ENCODE results near the gene ZFYVE28. TPM values are rescaled to one million over a fixed set of nuclear protein-coding genes. Genes with fewer than 3 reads are reported as not detected.

Gene ZFYVE28
- total RNA-seq, 2 donors from 2014 or later: 5.7 to 16.8 TPM

- intact Hi-C loops (cut with DNase I): loop anchor here (10.0 kb wide), 1 partner anchor 235 kb away; no protein-coding TSS in a partner anchor
- H3K4me1 ChIP-seq: no peaks in the 10 kb centered on the region
- no peaks in the 10 kb centered on the region for H3K36me3 ChIP-seq (replicated peaks in 1 of 2; ENCODE audit: insufficient read depth in 1 of 2, low read depth in 2 of 2)
- no peak overlapping the region for H3K4me3 ChIP-seq
- no peak overlapping the region for H3K27ac ChIP-seq
- no peaks in the 10 kb centered on the region for H3K27me3 ChIP-seq
- WGBS, 2 donors: 89 to 91% methylated on average over 20 to 27 of the region's 27 CpGs
- no peak for ATAC-seq
- H3K9me3 ChIP-seq: no peaks in the 10 kb centered on the region
- no peak for DNase-seq
- TF ChIP-seq POLR2A (IDR thresholded peaks at IDR 0.05) (no peak), CTCF (IDR thresholded peaks at IDR 0.05) (no peak)
Measured at GRCh38 chr4:2449511-2450392, 31.3 kb upstream of the ZFYVE28 start.

DNA sequence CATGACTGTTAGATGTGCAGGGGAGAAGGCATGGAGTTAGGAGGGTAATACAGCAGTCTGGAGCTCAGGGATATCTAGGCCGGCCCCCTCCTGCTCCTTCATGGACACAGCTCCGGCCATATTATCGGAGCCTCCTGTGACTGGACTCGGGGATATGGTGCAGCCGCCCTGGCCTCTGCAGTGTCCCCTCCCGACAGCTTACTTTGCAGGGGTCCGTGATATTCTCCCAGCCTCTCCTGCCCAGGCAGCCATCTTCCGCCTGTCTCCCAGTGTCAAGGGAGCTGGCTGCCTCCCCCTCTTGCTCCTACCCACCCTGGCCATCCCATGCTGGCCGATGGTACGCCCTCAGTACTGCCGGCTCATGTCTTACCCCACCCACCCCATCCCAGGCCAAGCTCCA is 30.6 kb upstream of the ZFYVE28 start:
- no peaks in the 10 kb centered on the region for H3K9me3 ChIP-seq
- WGBS, 2 donors: 85 to 92% methylated on average over 11 of the region's 11 CpGs
- ATAC-seq (no peak), DNase-seq (no peak)
- H3K27ac ChIP-seq: no peak overlapping the region
- no peaks in the 10 kb centered on the region for H3K4me1 ChIP-seq
- H3K4me3 ChIP-seq: no peak overlapping the region
- TF ChIP-seq CTCF (IDR thresholded peaks at IDR 0.05) (no peak), POLR2A (IDR thresholded peaks at IDR 0.05) (no peak)
- intact Hi-C loops (cut with DNase I): loop anchor here (10.0 kb wide), 1 partner anchor 234 kb away; no protein-coding TSS in a partner anchor
- no peaks in the 10 kb centered on the region for H3K27me3 ChIP-seq
- H3K36me3 ChIP-seq (replicated peaks in 1 of 2; ENCODE audit: insufficient read depth in 1 of 2, low read depth in 2 of 2): no peaks in the 10 kb centered on the region

GRCh38 chr4:2448589-2448988 is 30.1 kb upstream of the ZFYVE28 start:
- H3K4me3 ChIP-seq: no peak overlapping the region
- no peaks in the 10 kb centered on the region for H3K9me3 ChIP-seq
- no peaks in the 10 kb centered on the region for H3K4me1 ChIP-seq
- no peak for ATAC-seq
- DNase-seq: no peak
- WGBS, 2 donors: 83 to 91% methylated on average over 7 of the region's 7 CpGs
- H3K27me3 ChIP-seq: no peaks in the 10 kb centered on the region
- H3K27ac ChIP-seq: no peak overlapping the region
- H3K36me3 ChIP-seq (replicated peaks in 1 of 2; ENCODE audit: insufficient read depth in 1 of 2, low read depth in 2 of 2): no peaks in the 10 kb centered on the region
- TF ChIP-seq POLR2A (IDR thresholded peaks at IDR 0.05) (no peak), CTCF (IDR thresholded peaks at IDR 0.05) (no peak)
- intact Hi-C loops (cut with DNase I): loop anchor here (10.0 kb wide), 1 partner anchor 234 kb away; no protein-coding TSS in a partner anchor

DNA sequence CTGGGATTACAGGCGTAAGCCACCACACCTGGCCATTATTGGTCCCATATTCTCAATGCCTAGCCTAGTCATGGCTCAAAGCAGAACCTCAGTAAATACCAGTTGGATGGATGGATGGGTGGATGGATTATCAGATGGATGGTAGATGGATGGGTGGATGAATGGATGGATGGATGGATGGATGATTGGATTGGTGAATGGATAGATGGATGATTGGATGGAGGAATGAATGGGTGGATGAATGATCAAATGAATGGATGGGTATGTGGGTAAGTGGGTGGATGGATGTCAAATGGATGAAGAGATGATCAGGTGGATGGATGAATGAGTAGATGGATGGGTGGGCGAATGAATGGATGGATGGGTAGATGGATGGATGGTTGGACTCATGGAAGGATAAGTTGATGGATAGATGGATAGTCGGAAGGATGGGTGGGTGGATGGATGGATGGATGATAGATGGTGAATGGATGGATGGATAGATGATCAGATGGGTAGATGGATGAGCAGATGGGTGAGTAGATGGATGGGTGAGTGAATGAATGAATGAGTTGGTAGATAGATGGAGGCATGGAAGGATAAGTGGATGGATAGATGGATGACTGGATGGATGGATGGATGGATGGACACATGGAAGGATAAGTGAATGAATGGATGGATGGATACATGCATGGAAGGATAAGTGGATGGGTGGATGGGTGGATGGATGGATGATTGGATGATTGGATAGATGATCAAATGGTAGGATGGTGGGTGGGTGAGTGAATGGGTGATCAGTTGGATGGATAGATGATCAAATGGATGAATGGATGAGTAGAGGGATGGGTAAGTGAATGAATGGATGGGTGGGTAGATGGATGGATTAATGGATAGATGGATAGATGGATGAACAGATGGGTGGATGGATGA is 28.5 kb upstream of the ZFYVE28 start:
- Histone ChIP-seq H3K27ac (no peak overlapping the region), H3K4me3 (no peak overlapping the region), H3K4me1 (no peaks in the 10 kb centered on the region), H3K36me3 (replicated peaks in 1 of 2; ENCODE audit: insufficient read depth in 1 of 2, low read depth in 2 of 2) (no peaks in the 10 kb centered on the region), H3K27me3 (no peaks in the 10 kb centered on the region), H3K9me3 (no peaks in the 10 kb centered on the region)
- DNase-seq (no peak), ATAC-seq (no peak)
- WGBS, 2 donors: 81 to 85% methylated on average over 3 of the region's 3 CpGs
- intact Hi-C loops (cut with DNase I): loop anchor here (10.0 kb wide), 1 partner anchor 232 kb away; no protein-coding TSS in a partner anchor
- TF ChIP-seq POLR2A (IDR thresholded peaks at IDR 0.05) (no peak), CTCF (IDR thresholded peaks at IDR 0.05) (no peak)

Measured in body of pancreas (tissue), 4 donors.